ENCODE data around the gene NGLY1.

The NGLY1 gene

GRCh38 chr3:25782938-25783660 is at the start of gene NGLY1:
Gene NGLY1, minus strand, starts transcription at chr3:25783443. Its CDS starts 53 bp downstream, at chr3:25783390.
- peak; percentile 81 to 82 for DNase-seq

GRCh38 chr3:25831578-25831977 is 48.3 kb upstream of the NGLY1 start:
- no peak for DNase-seq

- DNase-seq = no peak
Measured at GRCh38 chr3:25830373-25831280, 47.4 kb upstream of the NGLY1 start.

- no peak for DNase-seq
Measured at GRCh38 chr3:25826510-25826909, 43.3 kb upstream of the NGLY1 start.

- DNase-seq = no peak
Measured at GRCh38 chr3:25823314-25823713, 40.1 kb upstream of the NGLY1 start.

- no peak for DNase-seq
Measured at GRCh38 chr3:25821746-25822573, 38.7 kb upstream of the NGLY1 start.

- DNase-seq = no peak
Measured at GRCh38 chr3:25820816-25821486, 37.7 kb upstream of the NGLY1 start.

- no peak for DNase-seq
Measured at GRCh38 chr3:25820366-25820765, 37.1 kb upstream of the NGLY1 start.

- DNase-seq = no peak
Measured at GRCh38 chr3:25818335-25818734, 35.1 kb upstream of the NGLY1 start.

GRCh38 chr3:25817638-25818037 is 34.4 kb upstream of the NGLY1 start:
- DNase-seq = no peak

GRCh38 chr3:25817107-25817506 is 33.9 kb upstream of the NGLY1 start:
- DNase-seq = no peak

GRCh38 chr3:25812644-25813043 is 29.4 kb upstream of the NGLY1 start:
- DNase-seq = no peak

GRCh38 chr3:25804676-25805075 is 21.4 kb upstream of the NGLY1 start:
- DNase-seq = no peak

GRCh38 chr3:25803833-25804232 is 20.6 kb upstream of the NGLY1 start:
- no peak for DNase-seq

- no peak for DNase-seq
Measured at GRCh38 chr3:25801786-25802185, 18.5 kb upstream of the NGLY1 start.

- DNase-seq = peak; percentile 85 to 95
Measured at GRCh38 chr3:25789596-25790556, 6.6 kb upstream of the NGLY1 start, which contains the start of gene OXSM. Gene OXSM, plus strand, starts transcription at chr3:25790090. Its CDS starts 931 bp downstream, at chr3:25791021.

- DNase-seq = no peak
Measured at GRCh38 chr3:25789209-25789595, 6.0 kb upstream of the NGLY1 start.

GRCh38 chr3:25787689-25788088 is 4.4 kb upstream of the NGLY1 start:
- DNase-seq = no peak

GRCh38 chr3:25785826-25786225 is 2.6 kb upstream of the NGLY1 start:
- no peak for DNase-seq

- DNase-seq = no peak
Measured at GRCh38 chr3:25784971-25785370, 1.7 kb upstream of the NGLY1 start.

Data from stimulated activated CD4-positive, alpha-beta T cell treated with anti-CD3 and anti-CD28 coated beads, Interleukin-4, amount 100 ng/mL, for 4 hours (primary cell).